Erythroblast (primary cell): ENCODE measurements around the gene IFIT3.

ENCODE experiments used
- GATA1 ChIP-seq: IDR thresholded peaks from 2 replicates; pipeline ENCODE4 v1.6.1; 2011; ENCODE audit warnings: low read depth, mild to moderate bottlenecking, control low read depth, low read length, moderate library complexity
- POLR2A ChIP-seq: IDR thresholded peaks from 2 replicates; pipeline ENCODE4 v1.6.1; 2011; ENCODE audit warnings: mild to moderate bottlenecking, low read length

GRCh38 chr10:89304026-89304425 lies 23.8 kb upstream of the IFIT3 start:
- no peak for TF ChIP-seq POLR2A
- no peak for TF ChIP-seq GATA1
